Raji (cell line): ENCODE data around the gene PILRA.

Source experiments
- POLR2A ChIP-seq: IDR thresholded peaks from 2 replicates; pipeline ENCODE4 v1.6.1; 2011; ENCODE audit warnings: low read depth, low read length, control low read depth; ENCODE audit not compliant: insufficient read depth

PILRA gene

DNA sequence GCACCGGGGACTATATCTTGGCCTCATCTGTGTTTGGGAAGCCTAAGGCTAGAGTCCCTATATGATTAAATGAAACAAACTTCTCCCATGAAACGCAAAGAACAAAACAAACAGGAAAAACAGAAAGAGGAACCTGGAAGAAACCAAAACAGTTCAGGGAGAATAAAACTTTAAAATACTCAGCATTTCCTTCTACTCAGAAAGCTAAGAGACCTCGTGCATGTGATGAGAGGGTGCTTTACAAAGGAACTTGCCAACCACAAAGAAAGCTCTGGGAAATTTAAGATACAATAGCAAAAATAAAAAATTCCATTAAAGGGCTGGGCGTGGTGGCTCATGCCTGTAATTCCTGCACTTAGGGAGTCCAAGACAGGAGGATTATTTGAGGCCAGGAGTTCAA, 6.9 kb downstream of the PILRA start:
- no peak for TF ChIP-seq POLR2A

DNA sequence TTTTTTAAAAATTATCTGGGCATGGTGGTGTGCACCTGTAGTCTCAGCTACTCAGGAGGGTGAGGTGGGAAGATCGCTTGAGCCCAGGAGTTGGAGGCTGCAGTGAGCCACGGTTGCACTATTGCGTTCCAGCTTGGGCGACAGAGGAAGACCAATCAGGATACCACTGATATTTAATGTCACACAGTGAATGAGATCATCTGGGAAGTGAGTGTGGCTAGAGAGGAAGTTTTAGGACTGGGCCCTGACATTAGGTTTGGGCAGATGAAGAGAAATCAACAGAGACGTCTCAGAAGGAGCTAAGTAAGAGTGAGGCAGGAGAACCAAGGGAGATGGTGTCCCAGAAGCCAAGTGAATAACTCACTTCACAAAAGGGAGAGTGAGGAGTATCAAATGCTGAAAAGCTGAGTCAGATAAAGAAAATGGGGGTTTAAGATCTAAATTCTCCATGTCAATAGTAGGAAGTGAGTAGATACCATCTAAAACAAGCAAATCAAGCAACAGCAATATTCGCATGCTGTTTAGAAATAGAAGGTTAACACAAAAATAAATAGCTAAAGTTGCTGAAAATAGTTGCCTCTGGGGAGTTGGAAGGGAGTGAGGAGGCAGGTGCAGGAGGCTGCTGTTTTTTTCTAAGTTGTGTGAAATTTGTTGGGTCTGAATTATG, 11.5 kb downstream of the PILRA start:
- no peak for TF ChIP-seq POLR2A

DNA sequence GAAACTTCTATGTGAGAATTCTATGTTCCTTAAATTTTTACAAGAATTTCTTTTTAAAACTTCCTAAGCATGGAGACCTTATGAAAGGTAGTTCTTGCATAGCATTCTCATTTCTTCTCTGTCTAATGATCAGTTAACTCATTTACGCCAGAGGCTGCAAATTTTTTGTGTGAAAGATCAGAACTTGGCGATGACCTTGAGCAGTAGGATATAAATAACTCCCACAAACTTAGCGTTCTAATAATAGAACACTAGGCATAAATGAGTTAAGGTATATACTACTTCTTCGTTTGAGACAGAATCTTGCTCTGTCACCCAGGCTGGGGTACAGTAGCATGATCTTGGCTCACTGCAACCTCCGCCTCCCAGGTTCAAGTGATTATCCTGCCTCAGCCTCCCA, 13.7 kb downstream of the PILRA start:
- no peak for TF ChIP-seq POLR2A

DNA sequence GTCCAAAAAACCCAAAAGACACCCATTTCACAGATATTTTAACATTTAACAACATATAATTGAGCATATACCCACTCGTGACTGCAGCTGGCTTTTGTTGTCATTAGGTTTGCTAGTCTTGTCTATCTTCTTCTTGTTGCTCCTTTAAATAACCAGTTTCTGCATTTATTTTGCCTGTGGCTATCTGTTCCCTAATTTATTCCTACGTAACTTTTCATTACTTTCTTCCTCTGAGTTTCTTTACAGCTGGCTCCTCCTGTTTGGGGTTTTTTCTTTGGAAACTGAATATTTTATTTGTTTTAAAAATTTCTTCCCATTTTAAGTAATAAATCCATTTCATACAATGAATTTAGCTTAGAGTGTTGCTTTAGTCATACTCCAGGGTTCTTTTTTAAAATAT, 14.4 kb downstream of the PILRA start:
- no peak for TF ChIP-seq POLR2A

DNA sequence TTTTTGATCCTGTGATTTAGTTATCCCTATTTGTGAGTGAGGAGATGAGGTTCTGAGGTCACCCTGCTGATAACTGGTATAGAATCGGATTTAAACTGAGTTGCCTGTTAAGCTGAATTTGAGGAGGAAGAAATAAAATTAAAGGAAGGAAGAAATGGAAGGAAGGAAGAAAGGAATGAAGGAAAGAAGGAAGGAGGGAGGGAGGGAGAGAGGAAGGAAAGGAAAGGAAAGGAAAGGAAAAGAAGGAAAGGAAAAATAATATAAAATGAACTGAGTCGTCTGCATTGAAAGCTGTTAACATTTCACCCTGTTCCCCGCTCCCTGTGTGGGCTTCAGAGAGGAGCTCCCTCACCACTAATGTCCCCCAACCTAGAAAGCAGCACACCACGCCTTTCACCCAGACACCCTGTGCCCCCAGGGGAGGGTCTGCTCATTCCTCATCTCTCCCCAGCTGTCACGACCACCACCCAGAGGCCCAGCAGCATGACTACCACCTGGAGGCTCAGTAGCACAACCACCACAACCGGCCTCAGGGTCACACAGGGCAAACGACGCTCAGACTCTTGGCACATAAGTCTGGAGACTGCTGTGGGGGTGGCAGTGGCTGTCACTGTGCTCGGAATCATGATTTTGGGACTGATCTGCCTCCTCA, 16.3 kb downstream of the PILRA start:
- no peak for TF ChIP-seq POLR2A

DNA sequence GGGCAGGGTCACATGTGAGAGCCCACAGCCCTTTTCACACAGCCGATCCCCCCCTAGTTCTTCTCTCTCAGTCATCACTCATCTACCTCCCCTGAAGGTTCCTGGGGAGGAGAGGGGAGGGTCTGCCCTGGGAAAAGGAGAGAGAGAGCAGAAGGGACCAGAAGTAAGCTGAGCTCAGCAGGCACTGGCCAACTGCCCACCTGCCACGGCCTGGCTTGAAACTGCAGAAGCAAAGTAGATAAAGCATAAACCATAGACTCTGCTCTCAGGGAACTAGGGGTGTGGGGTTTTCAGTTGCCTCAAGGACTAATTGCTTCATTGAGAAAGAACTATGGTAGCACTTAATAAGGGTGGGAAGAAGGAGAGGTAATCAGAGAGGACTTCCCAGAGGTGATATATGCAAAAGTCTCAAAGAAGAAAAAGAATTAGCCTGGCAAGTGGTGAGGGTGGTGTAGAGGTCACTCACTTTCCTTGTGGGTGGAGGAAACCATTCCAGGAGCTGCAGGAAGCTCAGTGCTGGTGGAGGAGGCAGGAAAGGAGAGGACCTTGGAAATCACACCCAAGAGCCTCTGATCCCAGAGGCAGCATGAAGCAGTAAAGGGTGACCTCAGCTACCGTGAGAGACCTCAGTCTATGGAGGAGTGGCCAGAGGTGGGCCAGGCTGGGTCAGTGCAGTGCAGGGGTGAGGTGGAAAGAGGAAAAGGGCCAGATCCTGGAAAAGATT, 17.2 kb downstream of the PILRA start:
- TF ChIP-seq POLR2A, result no peak

DNA sequence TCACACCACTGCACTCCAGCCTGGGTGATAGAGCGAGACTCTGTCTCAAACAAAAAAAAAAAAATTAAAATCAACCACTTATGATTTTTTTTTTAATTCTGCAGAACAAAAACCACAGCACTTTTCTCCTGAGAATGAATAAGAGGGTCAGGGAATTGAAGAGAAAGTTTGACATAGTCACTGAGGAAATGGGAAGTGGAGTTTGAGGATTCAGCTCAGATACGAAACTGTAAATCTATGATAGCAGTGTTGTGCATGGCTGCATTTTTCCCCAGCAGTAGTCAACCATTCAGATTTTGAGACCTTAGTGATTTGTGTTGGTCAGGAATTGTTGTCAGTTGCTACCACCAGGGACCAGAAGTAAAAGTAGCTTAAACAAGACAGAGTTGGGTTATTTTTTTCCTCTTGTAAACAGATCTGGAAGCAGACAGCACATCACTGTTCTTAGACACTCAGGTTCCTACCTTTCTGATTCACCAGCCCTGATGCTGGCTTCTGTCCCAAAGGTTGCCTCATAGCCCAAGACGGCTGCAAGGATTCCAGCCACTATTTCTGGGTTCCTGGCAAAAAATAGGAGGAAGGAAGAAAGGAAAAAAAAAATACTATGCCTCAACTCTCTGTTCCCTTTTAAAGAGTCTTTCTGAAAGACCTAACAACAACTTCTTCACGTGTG, 20.1 kb downstream of the PILRA start:
- TF ChIP-seq POLR2A, result no peak

DNA sequence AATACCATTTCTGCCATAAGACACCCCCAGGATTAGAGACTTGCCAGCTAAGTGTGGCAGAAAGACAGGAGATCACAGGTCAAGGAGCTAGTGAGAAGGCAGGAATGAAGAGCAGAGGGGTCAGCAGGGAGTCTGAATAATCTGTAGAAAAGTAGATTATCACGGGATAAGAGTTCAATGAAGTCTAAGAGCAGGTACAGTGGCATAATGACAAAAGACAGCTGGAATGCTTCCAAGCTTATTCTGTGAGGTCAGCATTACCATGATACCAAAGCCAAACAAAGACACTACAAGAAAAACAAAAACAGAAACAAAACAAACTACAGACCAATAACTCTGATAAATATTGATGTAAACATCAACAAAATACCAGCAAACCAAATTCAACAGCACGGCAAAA, 20.8 kb downstream of the PILRA start:
- no peak for TF ChIP-seq POLR2A

DNA sequence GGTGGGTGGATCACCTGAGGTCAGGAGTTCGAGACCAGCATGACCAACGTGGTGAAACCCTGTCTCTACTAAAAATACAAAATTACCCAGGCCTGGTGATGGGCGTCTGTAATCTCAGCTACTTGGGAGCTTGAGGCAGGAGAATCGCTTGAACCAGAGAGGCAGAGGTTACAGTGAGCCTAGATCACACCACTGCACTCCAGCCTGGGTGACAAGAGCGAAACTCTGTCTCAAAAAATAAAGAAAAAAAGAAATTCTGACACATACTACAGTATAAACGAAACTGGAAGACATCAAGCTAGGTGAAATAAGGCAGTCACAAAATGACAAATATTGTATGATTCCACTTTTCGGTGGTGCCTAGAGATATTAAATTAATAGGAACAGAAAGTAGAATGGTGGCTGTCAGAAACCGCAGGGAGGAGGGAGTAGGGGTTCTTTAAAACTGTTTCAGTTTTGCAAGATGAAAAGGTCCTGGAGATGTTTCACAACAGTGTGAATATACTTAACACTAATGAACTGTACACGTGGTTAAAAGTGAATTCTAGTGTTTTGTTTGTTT, 23.2 kb downstream of the PILRA start:
- TF ChIP-seq POLR2A, result no peak

DNA sequence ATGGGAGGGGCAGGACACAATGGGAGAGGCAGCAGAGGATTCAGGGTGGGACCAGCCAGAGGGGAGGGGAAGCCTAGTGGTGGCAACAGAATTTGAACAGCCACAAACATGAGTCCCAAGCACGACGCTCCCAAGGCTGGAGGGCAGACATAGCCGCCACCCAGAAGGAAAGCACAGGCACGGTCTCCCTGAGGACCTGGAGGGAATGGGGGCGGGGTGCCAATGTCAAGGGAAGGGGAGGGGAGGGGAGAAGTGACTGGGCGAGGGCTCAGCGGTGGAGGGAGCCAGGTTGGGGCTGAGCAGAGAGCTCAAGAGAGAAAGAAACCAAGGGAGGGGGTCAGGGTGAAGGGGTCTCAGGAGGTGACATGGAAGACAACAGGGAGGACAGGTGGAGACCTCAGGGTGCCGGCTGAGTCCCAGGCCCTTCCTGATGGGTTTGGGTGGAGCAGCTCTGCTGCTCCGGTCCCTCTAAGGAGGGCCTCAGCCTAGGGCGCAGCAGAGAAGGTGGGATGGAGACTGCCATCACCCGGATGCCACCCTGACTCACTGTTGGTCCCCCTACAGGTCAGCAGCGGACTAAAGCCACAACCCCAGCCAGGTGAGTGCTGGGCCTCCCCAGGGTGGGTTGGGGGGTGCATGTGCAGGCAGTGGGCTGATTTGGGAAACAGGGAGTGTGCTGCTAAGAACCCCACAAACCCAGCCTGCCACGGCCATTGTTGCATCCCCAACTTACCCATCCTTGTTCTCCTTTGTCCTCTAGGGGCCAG, 24.2 kb downstream of the PILRA start:
- TF ChIP-seq POLR2A, result no peak

DNA sequence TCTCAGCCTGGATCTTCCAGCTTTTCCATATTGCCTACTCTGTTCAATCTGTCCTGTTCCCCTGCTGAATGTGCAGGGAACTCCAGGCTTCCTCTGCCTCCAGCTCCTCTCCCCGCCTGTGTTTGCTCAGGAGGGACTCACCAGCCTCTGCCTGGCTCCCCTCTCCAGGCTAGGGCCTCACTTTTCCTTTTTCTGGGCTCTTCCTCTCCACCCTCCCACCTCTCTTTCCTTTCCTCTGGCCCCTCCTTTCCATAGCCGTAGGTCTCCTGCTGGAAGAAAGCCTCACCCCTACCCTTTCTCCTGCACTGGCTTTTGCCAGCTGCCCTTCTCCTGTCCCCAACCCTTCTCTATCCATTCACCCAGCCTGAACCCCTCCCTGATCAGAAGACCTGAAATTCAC, 25.0 kb downstream of the PILRA start:
- no peak for TF ChIP-seq POLR2A

DNA sequence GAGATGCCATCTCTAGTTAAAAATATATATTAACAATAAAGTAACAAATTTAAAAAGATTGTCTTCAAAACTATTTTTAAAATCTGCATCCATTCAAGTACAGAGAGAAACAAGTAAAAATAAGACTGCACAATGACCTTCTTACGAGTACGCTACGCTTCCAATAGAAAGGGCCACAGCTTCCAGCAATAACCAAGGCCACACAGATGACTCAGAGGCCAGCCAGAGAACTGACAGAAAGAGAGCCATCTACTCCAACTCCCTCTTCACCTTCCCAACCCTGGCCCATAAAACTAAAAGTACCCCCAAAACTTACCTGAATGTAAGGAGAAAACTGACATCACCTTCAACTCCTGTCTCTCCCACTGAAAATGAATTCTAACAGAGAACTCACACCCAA, 26.8 kb downstream of the PILRA start:
- no peak for TF ChIP-seq POLR2A

DNA sequence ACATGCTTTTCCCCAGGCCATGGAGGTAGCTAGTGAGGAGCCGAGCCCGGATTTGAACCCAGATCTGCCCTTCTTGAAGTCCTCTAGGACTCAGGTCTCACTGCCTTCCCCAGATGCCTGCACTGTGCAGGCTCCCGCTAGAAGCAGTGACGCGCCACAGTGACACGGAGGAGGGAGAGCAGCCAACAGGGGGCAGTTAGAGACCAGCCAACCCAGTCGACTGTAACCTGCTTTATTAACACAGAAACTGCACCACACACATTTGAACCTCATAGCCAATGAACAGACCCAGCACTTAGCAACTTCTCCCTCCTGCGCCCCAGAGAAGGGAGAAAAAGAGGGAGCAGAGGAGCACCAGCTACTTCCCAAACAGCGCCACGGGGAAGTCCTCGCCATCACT, 27.4 kb downstream of the PILRA start:
- no peak for TF ChIP-seq POLR2A

DNA sequence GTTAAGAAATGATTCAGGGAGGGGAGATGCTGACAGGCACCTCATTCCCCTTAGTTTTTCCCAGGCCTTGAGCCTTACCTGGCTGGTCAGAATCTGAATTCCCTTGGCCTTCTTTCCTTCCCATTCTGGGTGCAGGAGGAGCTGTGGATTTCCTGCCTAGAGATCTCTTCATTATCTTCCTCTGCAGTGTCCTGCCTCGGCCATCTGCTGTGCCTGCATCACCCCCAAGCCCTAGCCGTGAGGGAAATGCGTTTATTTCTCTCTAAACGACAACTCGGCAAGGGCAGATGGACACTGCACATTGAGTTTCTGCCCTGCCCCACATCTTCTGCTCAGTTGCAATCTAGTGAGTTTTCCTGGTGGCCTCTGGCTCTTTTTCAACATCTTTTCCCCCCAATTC, 28.5 kb downstream of the PILRA start:
- TF ChIP-seq POLR2A, result no peak

DNA sequence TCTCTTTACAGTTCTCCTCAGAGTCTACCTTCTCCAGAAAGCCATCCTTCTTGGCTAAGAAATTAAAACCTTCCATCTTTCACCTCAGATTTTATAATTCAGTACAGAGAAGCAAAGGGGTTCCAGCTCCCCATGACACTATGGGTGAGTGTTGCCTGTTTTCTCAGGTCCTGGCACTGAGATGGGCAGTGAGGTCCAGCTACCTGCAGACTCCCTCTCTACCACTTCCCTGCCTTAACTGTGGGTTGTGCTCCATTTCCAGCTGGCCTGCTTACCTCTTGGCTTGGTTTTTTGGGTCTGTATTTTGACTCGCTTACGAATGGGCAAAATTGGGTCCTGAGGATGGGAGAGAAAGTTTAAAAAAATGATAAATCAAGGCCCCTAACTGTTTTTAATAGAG, 29.0 kb downstream of the PILRA start:
- TF ChIP-seq POLR2A, result no peak

DNA sequence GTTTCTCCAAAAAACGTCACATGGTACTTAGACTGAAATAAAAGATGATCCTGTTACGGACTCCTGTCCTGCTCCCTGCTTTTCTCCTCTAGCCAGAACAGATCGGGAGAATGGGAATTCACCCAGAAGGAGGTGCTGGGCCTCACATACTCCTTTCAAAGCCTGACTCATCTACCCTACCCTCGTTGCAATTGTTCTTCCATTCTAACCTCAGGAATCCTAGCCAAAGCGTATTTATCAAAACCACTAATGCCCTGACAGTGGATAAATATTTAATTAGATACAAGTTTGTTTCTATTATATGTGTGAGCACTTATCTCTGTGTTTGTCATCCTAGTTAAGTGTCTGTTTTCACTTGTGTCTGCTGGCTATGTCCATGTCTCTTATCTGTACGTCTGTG, 33.5 kb downstream of the PILRA start:
- TF ChIP-seq POLR2A, result no peak
